CD1c-positive myeloid dendritic cell (primary cell): ENCODE data around the gene PTPRN2.
A peak's percentile ranks its signal among the peaks of the same experiment; 100 is the strongest.

ENCODE experiments used
- DNase-seq: peaks from one replicate; pipeline ENCODE4 v3.0.0-alpha.2; 2016; ENCODE audit errors: extremely low spot score

Gene PTPRN2

DNA sequence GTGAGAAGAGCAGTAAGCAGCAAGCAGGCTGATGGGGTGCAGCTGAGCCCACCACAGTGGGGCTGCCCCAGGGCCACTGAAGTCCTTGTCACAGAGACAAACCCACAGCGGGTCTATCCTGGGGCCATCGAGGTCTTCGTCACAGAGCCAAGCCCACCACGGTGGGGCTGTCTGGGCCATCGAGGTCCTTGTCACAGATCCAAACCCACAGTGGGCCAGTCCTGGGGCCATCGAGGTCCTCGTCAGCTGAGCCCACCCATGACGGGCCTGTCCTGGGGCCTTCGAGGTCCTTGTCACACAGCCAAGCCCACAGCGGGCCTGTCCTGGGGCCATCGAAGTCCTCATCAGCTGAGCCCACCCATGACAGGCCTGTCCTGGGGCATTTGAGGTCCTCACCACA, 700.9 kb downstream of the PTPRN2 start:
- no peak for DNase-seq

- no peak for DNase-seq
Observed at GRCh38 chr7:157886266-157886665, 701.4 kb downstream of the PTPRN2 start.

GRCh38 chr7:157885140-157885539, 702.5 kb downstream of the PTPRN2 start:
- no peak for DNase-seq

- DNase-seq: no peak
Observed at GRCh38 chr7:157884461-157885062, 703.1 kb downstream of the PTPRN2 start.

GRCh38 chr7:157881048-157881771, 706.4 kb downstream of the PTPRN2 start:
- no peak for DNase-seq

DNA sequence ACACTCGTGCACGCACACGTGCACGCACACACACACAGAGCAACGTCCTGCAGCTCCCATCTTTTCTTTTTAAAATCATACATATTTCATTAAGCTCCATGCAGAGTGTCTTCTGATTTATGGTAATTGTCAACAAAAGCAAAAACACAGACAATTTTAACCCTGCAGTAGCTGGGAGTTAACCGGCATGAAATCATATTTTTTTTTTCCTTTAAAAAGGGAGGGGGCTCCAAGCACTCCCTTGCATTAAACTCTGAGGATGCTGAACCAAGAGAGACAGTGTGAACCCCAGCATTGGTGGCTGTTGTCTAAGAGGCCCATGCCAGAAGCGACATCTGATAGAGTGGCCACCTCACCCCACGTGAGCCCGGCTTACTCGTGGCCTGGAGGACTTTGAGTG, 708.2 kb downstream of the PTPRN2 start:
- DNase-seq: no peak

DNA sequence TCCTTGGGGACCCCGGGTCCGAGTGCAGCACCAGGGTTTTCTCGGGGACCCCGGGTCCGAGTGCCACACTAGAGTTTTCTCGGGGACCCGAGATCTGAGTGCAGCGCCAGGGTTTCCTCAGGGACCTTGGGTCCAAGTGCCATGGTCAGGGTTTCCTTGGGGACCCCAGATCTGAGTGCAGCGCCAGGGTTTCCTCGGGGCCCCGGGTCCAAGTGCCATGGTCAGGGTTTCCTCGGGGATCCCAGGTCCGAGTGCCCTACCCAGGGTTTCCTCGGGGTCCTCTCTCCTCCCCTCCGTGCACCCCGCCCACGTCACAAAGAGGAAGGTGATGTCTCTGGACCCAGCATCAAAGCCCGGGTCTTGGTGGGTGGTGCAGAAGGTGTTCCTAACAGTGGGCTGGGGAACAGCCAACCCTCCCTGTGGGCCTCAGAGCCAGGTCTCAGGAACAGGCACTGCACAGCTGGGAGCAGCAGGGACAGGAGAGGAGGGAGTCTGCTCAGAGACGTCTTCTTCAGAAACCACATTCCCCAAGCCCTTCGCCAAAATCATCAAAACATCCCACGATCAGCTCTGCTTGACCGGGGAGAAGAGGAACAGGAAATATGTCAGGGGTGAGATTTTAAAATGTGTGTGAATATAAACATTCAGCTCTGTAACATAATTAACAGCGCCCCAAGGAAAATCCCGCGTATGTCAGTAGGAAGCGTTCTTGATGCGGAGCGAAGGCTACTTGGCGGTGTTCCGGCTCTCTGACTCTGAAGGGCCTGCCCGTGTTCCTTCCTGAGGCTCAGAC, 710.1 kb downstream of the PTPRN2 start:
- DNase-seq: no peak

GRCh38 chr7:157876469-157877285, 710.9 kb downstream of the PTPRN2 start:
- no peak for DNase-seq

DNA sequence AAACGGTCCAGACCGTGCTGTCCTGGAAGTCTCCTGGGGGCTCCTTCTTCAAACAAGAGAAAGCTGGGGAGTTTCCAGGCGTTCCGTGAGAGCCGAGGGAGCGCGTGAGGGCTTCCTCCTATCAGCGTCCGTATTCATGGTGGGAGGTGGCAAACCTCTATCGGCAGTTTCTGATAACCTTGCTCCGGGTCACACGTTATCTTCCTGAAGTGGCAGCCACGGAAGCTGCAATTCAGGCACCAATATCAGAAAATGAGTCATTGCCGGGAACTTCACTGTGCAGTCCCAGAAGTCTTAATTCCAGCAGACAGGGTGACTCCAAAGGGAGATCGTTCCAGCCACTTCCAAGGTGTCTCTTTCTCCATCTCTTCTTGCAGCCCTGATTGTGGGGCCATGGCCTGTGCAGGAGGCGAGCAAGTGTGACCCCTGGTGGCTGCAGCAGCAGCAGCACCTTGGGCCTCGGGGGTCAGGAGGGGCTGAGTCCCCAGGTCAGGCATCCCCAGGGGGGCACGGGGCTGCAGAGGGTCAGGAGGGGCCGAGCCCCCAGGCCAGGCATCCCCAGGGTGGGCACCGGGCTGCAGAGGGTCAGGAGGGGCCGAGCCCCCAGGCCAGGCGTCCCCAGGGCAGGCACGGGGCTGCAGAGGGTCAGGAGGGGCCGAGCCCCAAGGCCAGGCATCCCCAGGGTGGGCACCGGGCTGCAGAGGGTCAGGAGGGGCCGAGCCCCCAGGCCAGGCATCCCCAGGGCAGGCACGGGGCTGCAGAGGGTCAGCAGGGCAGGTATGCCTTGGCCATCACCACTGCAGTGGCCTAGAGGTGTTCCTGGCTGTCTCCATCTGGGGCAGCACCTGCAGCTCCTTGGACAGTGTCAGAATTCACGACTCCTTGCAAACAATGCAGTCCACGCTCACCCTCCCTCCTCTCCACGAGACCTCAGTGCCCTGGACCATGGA, 712.1 kb downstream of the PTPRN2 start:
- DNase-seq: peak; percentile 45

- DNase-seq: no peak
Observed at GRCh38 chr7:157874870-157875229, 712.8 kb downstream of the PTPRN2 start.

DNA sequence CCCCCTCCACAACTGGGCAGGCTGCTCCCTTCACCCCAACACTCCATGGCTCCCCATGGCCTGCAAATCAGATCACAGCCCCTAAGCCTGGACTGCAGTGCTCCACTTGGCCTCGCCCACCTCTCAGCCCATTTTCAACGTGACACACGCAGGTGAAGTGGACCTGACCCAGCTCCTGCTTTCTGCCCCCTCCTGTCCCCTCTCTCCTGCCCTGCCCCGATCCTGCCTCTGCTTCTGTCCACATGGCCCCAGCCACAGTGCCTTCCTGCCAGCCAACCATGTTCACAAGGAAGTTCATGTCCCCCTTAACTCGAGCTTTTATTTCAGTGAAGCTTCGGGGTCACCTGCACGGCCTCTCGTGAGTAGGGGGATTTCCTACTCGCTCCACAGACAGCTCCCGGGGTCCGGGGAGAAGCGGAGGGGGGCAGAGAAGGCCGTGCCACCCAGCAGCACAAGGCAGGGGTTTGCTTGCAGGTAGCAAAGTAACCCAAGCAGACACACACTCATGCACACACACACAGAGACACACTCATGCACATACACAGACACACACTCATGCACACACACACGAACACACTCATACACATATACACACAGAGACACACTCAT, 713.3 kb downstream of the PTPRN2 start:
- no peak for DNase-seq

- no peak for DNase-seq
Observed at GRCh38 chr7:157873664-157874063, 714.0 kb downstream of the PTPRN2 start.

DNA sequence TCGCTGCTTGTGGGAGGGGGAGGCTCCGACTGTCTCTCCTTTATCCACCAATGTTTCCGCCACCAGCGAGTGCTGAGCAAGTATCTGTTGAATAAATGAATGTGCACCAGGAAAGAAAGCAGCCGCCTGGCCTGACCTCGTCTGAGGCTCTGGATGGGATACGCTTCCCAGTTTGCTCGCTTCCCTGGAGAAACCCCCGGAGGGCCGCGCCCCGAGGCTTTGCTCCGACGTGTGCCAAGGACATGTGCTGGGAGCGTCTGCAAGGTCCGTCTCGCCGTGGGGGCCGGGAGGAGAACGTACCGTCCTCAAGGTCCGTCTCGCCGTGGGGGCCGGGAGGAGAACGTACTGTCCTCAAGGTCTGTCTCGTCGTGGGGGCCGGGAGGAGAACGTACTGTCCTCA, 714.4 kb downstream of the PTPRN2 start:
- DNase-seq: no peak

- no peak for DNase-seq
Observed at GRCh38 chr7:157872447-157872846, 715.2 kb downstream of the PTPRN2 start.

DNA sequence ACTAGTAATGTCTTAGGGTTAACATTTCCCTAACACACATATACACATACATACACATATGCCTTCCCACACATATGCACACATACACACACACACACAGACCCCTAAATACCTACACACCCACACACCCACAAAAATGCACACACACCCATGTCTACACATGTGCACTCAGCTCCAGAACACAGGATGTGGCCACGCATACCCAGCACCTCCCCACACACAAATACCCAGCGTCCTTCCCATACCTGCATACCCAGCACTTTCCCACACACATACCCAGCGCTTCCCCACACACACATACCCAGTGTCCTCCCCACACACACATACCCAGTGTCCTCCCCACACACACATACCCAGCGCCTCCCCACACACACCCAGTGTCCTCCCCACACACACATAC, 715.9 kb downstream of the PTPRN2 start:
- no peak for DNase-seq

- DNase-seq: no peak
Observed at GRCh38 chr7:157870644-157871290, 716.9 kb downstream of the PTPRN2 start.

DNA sequence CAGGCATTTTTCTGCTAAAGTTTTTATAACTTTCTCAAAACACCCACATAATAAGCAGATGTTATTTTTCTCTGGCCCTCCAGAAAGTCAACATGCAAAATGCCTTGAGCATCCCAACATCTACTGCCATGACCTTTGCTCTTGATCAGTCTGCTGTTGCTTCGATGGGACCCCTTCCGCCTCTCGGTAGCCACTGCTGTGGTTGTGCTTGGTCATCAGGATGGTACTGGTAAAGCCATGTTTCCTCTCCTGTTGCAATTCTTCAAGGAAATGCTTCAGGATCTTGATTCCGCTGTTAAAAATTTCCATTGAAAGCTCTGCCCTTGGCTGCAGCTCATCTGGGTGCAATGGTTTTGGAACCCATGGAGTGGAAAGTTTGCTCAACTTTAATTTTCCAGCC, 717.8 kb downstream of the PTPRN2 start:
- DNase-seq: no peak

- no peak for DNase-seq
Observed at GRCh38 chr7:157867685-157868305, 719.8 kb downstream of the PTPRN2 start.

- DNase-seq: no peak
Observed at GRCh38 chr7:157866336-157866924, 721.2 kb downstream of the PTPRN2 start.
